Suprapubic skin (tissue), 4 donors: ENCODE results near the gene TAGLN2.

Experiments
- EP300 ChIP-seq: sonication (generic); formaldehyde crosslinking; IDR thresholded peaks from one replicate; pipeline ENCODE4 v1.6.1; 2017; ENCODE audit warnings: antibody characterized with exemption
- POLR2AphosphoS5 ChIP-seq, 3 donors: sonication (generic); formaldehyde crosslinking; IDR thresholded peaks; one replicate each; pipeline ENCODE4 v1.6.1; 2017; ENCODE audit warnings: antibody characterized with exemption in 3 of 3
- TF ChIP-seq, protein P1 (sequence below), 2 donors: fragments of 200-600 bp in 1 of 2; fragments of 450-650 bp in 1 of 2; sonication (generic) in 1 of 2; IDR thresholded peaks; one replicate each; pipeline ENCODE4 v1.5.1; 2016 to 2019; ENCODE audit warnings: antibody characterized with exemption in 2 of 2, mild to moderate bottlenecking in 1 of 2, moderate library complexity in 1 of 2

DNA sequence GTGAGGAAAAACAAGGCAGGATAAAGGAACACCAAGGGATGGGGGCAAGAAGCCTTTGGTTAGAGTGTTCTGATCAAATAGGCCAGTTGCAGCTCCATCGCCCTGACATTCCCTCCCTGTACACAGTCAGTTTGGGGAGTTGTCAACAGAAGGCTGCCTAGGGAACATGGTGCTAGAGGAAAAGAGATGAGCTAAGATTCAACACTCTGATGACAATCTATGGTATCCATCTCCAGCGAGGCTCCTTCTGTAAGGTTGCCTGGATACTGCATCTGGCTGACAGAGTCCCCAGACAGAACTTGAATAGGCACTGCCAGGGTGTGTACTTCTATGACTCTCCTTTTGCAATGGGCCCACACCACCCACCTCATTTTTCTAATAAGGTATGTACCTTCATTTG lies 40.0 kb upstream of the TAGLN2 start:
- TF ChIP-seq, protein P1, sequence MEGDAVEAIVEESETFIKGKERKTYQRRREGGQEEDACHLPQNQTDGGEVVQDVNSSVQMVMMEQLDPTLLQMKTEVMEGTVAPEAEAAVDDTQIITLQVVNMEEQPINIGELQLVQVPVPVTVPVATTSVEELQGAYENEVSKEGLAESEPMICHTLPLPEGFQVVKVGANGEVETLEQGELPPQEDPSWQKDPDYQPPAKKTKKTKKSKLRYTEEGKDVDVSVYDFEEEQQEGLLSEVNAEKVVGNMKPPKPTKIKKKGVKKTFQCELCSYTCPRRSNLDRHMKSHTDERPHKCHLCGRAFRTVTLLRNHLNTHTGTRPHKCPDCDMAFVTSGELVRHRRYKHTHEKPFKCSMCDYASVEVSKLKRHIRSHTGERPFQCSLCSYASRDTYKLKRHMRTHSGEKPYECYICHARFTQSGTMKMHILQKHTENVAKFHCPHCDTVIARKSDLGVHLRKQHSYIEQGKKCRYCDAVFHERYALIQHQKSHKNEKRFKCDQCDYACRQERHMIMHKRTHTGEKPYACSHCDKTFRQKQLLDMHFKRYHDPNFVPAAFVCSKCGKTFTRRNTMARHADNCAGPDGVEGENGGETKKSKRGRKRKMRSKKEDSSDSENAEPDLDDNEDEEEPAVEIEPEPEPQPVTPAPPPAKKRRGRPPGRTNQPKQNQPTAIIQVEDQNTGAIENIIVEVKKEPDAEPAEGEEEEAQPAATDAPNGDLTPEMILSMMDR (IDR thresholded peaks at IDR 0.05) = no peak
- no peak for TF ChIP-seq EP300
- no peak for TF ChIP-seq POLR2AphosphoS5 (IDR thresholded peaks at IDR 0.05)
